Measurements from ENCODE around the gene UBE2H.

UBE2H gene

GRCh38 chr7:129903935-129904334, 48.8 kb downstream of the UBE2H start:
- peaks cover 98% of the 10 kb centered on the region for H3K79me2 ChIP-seq (ENCODE audit: low read length)
- no peak for TF ChIP-seq EZH2 (optimal IDR thresholded peaks at IDR 0.05; ENCODE audit: low read depth, low read length)
- TF ChIP-seq, protein P1, sequence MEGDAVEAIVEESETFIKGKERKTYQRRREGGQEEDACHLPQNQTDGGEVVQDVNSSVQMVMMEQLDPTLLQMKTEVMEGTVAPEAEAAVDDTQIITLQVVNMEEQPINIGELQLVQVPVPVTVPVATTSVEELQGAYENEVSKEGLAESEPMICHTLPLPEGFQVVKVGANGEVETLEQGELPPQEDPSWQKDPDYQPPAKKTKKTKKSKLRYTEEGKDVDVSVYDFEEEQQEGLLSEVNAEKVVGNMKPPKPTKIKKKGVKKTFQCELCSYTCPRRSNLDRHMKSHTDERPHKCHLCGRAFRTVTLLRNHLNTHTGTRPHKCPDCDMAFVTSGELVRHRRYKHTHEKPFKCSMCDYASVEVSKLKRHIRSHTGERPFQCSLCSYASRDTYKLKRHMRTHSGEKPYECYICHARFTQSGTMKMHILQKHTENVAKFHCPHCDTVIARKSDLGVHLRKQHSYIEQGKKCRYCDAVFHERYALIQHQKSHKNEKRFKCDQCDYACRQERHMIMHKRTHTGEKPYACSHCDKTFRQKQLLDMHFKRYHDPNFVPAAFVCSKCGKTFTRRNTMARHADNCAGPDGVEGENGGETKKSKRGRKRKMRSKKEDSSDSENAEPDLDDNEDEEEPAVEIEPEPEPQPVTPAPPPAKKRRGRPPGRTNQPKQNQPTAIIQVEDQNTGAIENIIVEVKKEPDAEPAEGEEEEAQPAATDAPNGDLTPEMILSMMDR (IDR thresholded peaks at IDR 0.05; ENCODE audit: low read length) = no peak
- TF ChIP-seq EZH2phosphoT487 (IDR thresholded peaks at IDR 0.05; ENCODE audit: low read length) = no peak

DNA sequence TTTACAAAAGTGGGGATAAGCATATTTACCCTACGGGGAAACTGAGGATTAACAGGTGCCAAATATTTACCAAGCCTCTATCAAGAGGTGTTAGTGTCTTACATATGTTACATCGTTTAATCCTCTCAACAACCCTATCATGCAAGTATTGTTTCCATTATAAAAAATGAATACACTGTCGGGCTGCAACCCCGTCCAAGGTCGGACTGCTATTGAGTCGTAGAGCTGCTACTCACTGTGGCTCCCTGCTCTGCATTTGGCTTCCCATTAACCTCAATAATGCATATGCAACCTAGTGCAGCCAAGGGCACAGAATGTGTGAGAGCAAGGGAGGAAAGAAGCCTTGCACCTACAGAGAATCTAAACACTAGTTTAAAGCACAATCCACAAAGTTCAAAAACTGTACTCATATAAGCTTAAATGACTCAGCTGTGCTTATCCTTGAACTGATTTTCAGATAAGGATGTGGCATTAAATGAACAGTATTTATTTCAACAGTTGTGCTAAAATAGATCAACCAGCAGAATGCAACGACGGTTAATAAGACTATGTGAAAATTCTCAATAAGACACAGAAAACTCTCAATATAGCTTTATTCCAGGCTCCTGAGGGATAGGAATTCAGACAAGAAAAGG, 49.9 kb downstream of the UBE2H start:
- Histone ChIP-seq H3K4me1 (ENCODE audit: low read length) (peaks cover 11% of the 10 kb centered on the region; the same call in 1 of the 2 replicates), H3K4me3 (ENCODE audit: low read length) (no peak overlapping the region), H3F3A (ENCODE audit: insufficient read depth, low read length) (no peaks in the 10 kb centered on the region), H3K79me2 (ENCODE audit: low read length) (peaks cover 98% of the 10 kb centered on the region), H3K27me3 (replicated peaks; ENCODE audit: insufficient read depth, low read length) (no peaks in the 10 kb centered on the region), H3K4me2 (ENCODE audit: low read depth, low read length) (no peak overlapping the region), H4K20me1 (ENCODE audit: insufficient read depth, low read length) (peaks cover 40% of the 10 kb centered on the region), H3K36me3 (replicated peaks; ENCODE audit: insufficient read depth, low read length) (no peaks in the 10 kb centered on the region; the same call in 1 of the 2 replicates), H3K9me2 (replicated peaks; ENCODE audit: insufficient read depth, low read length) (no peaks in the 10 kb centered on the region), H3K9me3 (replicated peaks; ENCODE audit: insufficient read depth, low read length) (no peaks in the 10 kb centered on the region), H3K27ac (ENCODE audit: low read length) (no peak overlapping the region), H3K9ac (ENCODE audit: low read length) (no peak overlapping the region), H2AFZ (ENCODE audit: low read length) (no peak overlapping the region)
- DNase-seq = no peak
- TF ChIP-seq EZH2 (optimal IDR thresholded peaks at IDR 0.05; ENCODE audit: low read depth, low read length) (no peak), EZH2phosphoT487 (IDR thresholded peaks at IDR 0.05; ENCODE audit: low read length) (no peak)
- TF ChIP-seq, protein P1 (IDR thresholded peaks at IDR 0.05; ENCODE audit: low read length) = no peak

More at GRCh38 chr7:129903935-129904334, 48.8 kb downstream of the UBE2H start:
- Histone ChIP-seq H3K36me3 (replicated peaks; ENCODE audit: insufficient read depth, low read length) (no peaks in the 10 kb centered on the region; the same call in 1 of the 2 replicates), H4K20me1 (ENCODE audit: insufficient read depth, low read length) (peaks cover 31% of the 10 kb centered on the region), H3K9me2 (replicated peaks; ENCODE audit: insufficient read depth, low read length) (no peaks in the 10 kb centered on the region), H2AFZ (ENCODE audit: low read length) (no peak overlapping the region), H3K9me3 (replicated peaks; ENCODE audit: insufficient read depth, low read length) (no peaks in the 10 kb centered on the region), H3K4me3 (ENCODE audit: low read length) (no peak overlapping the region), H3K9ac (ENCODE audit: low read length) (no peak overlapping the region), H3K4me1 (ENCODE audit: low read length) (peaks cover under 1% of the 10 kb centered on the region; the same call in 1 of the 2 replicates), H3K27me3 (replicated peaks; ENCODE audit: insufficient read depth, low read length) (no peaks in the 10 kb centered on the region), H3K4me2 (ENCODE audit: low read depth, low read length) (no peak overlapping the region), H3F3A (ENCODE audit: insufficient read depth, low read length) (no peaks in the 10 kb centered on the region), H3K27ac (ENCODE audit: low read length) (no peak overlapping the region)
- DNase-seq = no peak

GRCh38 chr7:129898502-129899160, 54.1 kb downstream of the UBE2H start:
- H4K20me1 ChIP-seq (ENCODE audit: insufficient read depth, low read length) = peaks cover 34% of the 10 kb centered on the region
- peaks cover 11% of the 10 kb centered on the region; the same call in 1 of the 2 replicates for H3K4me1 ChIP-seq (ENCODE audit: low read length)
- no peaks in the 10 kb centered on the region for H3K9me3 ChIP-seq (replicated peaks; ENCODE audit: insufficient read depth, low read length)
- H3F3A ChIP-seq (ENCODE audit: insufficient read depth, low read length) = no peaks in the 10 kb centered on the region
- no peaks in the 10 kb centered on the region for H3K36me3 ChIP-seq (replicated peaks; ENCODE audit: insufficient read depth, low read length)
- H3K4me3 ChIP-seq (ENCODE audit: low read length) = no peak overlapping the region
- H3K79me2 ChIP-seq (ENCODE audit: low read length) = peaks cover 98% of the 10 kb centered on the region
- DNase-seq = no peak
- no peak overlapping the region for H2AFZ ChIP-seq (ENCODE audit: low read length)
- H3K27me3 ChIP-seq (replicated peaks; ENCODE audit: insufficient read depth, low read length) = no peaks in the 10 kb centered on the region
- H3K9me2 ChIP-seq (replicated peaks; ENCODE audit: insufficient read depth, low read length) = no peaks in the 10 kb centered on the region
- H3K4me2 ChIP-seq (ENCODE audit: low read depth, low read length) = no peak overlapping the region
- TF ChIP-seq EZH2phosphoT487 (IDR thresholded peaks at IDR 0.05; ENCODE audit: low read length) (no peak), EZH2 (optimal IDR thresholded peaks at IDR 0.05; ENCODE audit: low read depth, low read length) (no peak)
- TF ChIP-seq, protein P1 (IDR thresholded peaks at IDR 0.05; ENCODE audit: low read length) = no peak
- H3K27ac ChIP-seq (ENCODE audit: low read length) = no peak overlapping the region; the same call in 1 of the 2 replicates
- H3K9ac ChIP-seq (ENCODE audit: low read length) = no peak overlapping the region

Data from MM.1S (cell line).